Suprapubic skin (tissue), 3 donors: Measurements from ENCODE around the gene BICC1.

ENCODE experiments used
- CTCF ChIP-seq, 2 donors: fragments of 200-600 bp in 1 of 2; fragments of 450-650 bp in 1 of 2; sonication (generic) in 1 of 2; IDR thresholded peaks; one replicate each; pipeline ENCODE4 v1.5.1; 2016 to 2019; ENCODE audit warnings: antibody characterized with exemption in 2 of 2, mild to moderate bottlenecking in 1 of 2, moderate library complexity in 1 of 2
- EP300 ChIP-seq: sonication (generic); formaldehyde crosslinking; IDR thresholded peaks from one replicate; pipeline ENCODE4 v1.6.1; 2017; ENCODE audit warnings: antibody characterized with exemption
- POLR2A ChIP-seq, 2 donors: fragments of 450-650 bp; IDR thresholded peaks; one replicate each; pipeline ENCODE4 v1.6.1; 2017; ENCODE audit warnings: antibody characterized with exemption in 2 of 2, mild to moderate bottlenecking in 2 of 2, moderate library complexity in 2 of 2

GRCh38 chr10:58817201-58817846, 304.7 kb downstream of the BICC1 start:
- TF ChIP-seq CTCF (IDR thresholded peaks at IDR 0.05) (no peak), EP300 (no peak), POLR2A (IDR thresholded peaks at IDR 0.05) (no peak)
